ACHN (cell line): ENCODE results near the gene SELENOV.
A peak's percentile ranks its signal among the peaks of the same experiment; 100 is the strongest.

ENCODE experiments used
- DNase-seq: peaks from one replicate; pipeline ENCODE4 v3.0.0-alpha.2; 2015
- in situ Hi-C: cut with HindIII; loops from 2 replicates; pipeline ENCODE4 v1.10.0; 2017; ENCODE audit warnings: low sequenced_read_pairs, low pct_ligation_motif_present, low pct_unique_long_range_greater_than_20kb

The SELENOV gene

GRCh38 chr19:39512988-39513387 is 2.0 kb upstream of the SELENOV start:
- in situ Hi-C loops: no loop called here
- DNase-seq: no peak

GRCh38 chr19:39515551-39516191 is 732 bp downstream of the SELENOV start:
- in situ Hi-C loops: no loop called here
- no peak for DNase-seq

- in situ Hi-C loops: no loop called here
- no peak for DNase-seq
These were observed 1.3 kb downstream of the SELENOV start for GRCh38 chr19:39516270-39516669.

GRCh38 chr19:39517432-39517831 is 2.5 kb downstream of the SELENOV start:
- DNase-seq: no peak
- in situ Hi-C loops: no loop called here

GRCh38 chr19:39518458-39518857 is 3.5 kb downstream of the SELENOV start:
- in situ Hi-C loops: no loop called here
- no peak for DNase-seq

- DNase-seq: no peak
- in situ Hi-C loops: no loop called here
These were observed 4.0 kb downstream of the SELENOV start for GRCh38 chr19:39518975-39519374.

GRCh38 chr19:39520541-39521484 is 5.9 kb downstream of the SELENOV start:
- in situ Hi-C loops: no loop called here

GRCh38 chr19:39524495-39524894 is 9.6 kb downstream of the SELENOV start:
- in situ Hi-C loops: no loop called here
- DNase-seq: no peak

More at GRCh38 chr19:39520541-39521484, 5.9 kb downstream of the SELENOV start:
- DNase-seq: no peak

GRCh38 chr19:39525205-39525604 is 10.3 kb downstream of the SELENOV start:
- in situ Hi-C loops: no loop called here
- no peak for DNase-seq

GRCh38 chr19:39531834-39532232 is 16.9 kb downstream of the SELENOV start:
- in situ Hi-C loops: no loop called here
- no peak for DNase-seq

GRCh38 chr19:39532233-39533002 is 17.5 kb downstream of the SELENOV start, which contains the start of gene EID2B:
Gene EID2B (minus strand): TSS chr19:39532852. CDS start chr19:39532802, 50 bp downstream.
- in situ Hi-C loops: no loop called here
- DNase-seq: peak; percentile 92

GRCh38 chr19:39533003-39533512 is 18.1 kb downstream of the SELENOV start:
- in situ Hi-C loops: no loop called here
- DNase-seq: no peak

GRCh38 chr19:39533791-39534190 is 18.9 kb downstream of the SELENOV start:
- DNase-seq: no peak
- in situ Hi-C loops: no loop called here

- in situ Hi-C loops: no loop called here
- DNase-seq: peak; percentile 80
These were observed 24.2 kb downstream of the SELENOV start for GRCh38 chr19:39539165-39539517.

GRCh38 chr19:39539518-39540332 is 24.8 kb downstream of the SELENOV start, which contains the start of gene EID2:
Gene EID2 (minus strand): TSS chr19:39540161. CDS start chr19:39540079, 82 bp downstream.
- in situ Hi-C loops: no loop called here

GRCh38 chr19:39540333-39540673 is 25.4 kb downstream of the SELENOV start:
- in situ Hi-C loops: no loop called here
- no peak for DNase-seq

More at GRCh38 chr19:39539518-39540332, 24.8 kb downstream of the SELENOV start, which contains the start of gene EID2:
- peak; percentile 88 for DNase-seq

GRCh38 chr19:39542206-39542605 is 27.3 kb downstream of the SELENOV start:
- in situ Hi-C loops: no loop called here
- no peak for DNase-seq

- in situ Hi-C loops: no loop called here
- no peak for DNase-seq
These were observed 28.5 kb downstream of the SELENOV start for GRCh38 chr19:39543477-39543857.
